HG02943 (cell line): ENCODE results near the gene CFL2.
"Not testable (repeated sequence)": the region's sequence is repeated elsewhere in the genome, so short reads cannot be mapped to it uniquely, and the experiment has no call there.

ENCODE experiments used
- ATAC-seq: cut with Tn5 transposase; IDR thresholded peaks from one replicate; pipeline ENCODE4 v1.9.1; 2021; ENCODE audit warnings: mild to moderate bottlenecking, low read depth, moderate library complexity; ENCODE audit not compliant: unreplicated experiment

The CFL2 gene

DNA sequence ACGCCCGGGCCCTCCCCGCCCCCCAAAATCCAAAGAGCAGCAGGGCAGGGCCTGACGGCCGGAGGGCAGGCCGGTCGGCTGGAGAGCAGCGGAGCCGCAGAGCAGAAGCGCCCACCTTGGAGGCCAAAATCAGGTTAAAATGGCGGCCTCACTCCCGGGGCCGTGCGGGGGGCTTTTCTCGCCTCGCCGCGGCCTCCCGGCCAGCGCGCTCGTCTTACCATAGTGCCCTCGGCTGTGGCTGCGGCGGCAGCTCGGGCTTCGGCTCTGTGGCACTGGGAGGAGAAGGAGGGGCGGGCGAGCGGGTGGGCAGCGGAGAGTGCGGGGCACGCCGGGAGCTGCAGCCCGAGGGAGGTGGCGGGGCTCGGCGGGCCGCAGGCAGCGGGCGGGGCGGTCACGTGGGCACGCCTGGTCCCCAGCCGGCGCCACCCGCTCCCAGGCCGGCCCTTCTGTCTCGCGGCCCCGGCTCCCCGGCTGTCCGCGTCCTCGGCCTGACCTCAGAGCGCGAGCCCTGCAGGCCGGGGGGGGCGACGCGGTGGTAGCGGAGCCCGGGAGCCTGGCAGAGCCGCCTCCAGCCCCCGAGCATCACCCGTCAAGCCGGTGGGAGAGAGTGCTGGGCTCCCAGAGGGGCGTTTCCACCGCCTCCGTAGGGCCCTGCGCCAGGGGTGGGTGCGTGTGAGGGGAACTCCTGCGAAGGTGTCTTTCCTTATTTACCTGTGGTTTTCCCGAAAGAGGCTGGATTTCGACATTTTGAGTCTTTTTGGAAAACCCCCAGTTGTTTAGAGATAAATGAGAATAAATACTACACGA is at the start of gene CFL2:
Gene CFL2 (minus strand): TSS at position 274 of the 807 bp plus-strand sequence. CDS start 53 bp downstream, at position 221.
- peak; percentile 82 for ATAC-seq

- ATAC-seq = no peak
These were observed 40.8 kb upstream of the CFL2 start for GRCh38 chr14:34755215-34755614.

DNA sequence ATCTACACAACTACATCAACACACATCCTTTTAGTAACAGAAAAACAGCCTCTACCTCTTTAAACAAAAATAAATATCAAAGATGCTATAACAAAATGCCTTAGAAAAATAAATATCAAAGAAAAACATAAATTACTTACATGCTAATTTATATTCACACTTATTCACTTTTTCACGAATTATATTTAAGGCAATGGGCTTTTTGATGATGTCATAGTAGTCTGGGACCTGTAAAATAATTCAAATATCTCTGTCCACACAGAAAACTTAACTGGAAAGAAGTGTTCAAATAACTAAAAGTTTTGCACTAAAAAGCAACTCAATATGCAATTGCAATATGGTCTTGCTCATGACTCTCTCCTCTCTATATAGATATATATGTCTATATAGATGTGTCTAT is 40.3 kb upstream of the CFL2 start:
- no peak for ATAC-seq

DNA sequence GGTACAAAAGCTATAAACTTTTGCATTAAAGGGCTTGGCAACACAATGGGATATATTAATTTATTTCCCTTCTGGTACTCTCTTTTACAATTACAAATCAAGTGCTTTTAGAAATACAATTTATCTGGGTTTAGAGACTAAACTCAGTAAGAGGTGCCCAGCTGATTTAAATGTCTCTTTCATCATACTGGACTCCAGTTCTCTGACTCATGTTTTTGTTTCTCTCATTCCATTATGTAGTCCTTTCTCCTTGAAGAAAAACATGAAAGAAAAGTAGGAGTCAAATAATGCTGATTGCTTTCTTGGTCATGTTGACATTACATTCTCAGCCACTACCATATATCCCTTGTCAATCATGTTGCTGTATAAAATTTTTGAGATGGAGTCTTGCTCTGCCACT is 36.3 kb upstream of the CFL2 start:
- no peak for ATAC-seq

GRCh38 chr14:34750233-34750632 is 35.8 kb upstream of the CFL2 start:
- no peak for ATAC-seq

GRCh38 chr14:34749408-34749807 is 35.0 kb upstream of the CFL2 start:
- no peak for ATAC-seq

DNA sequence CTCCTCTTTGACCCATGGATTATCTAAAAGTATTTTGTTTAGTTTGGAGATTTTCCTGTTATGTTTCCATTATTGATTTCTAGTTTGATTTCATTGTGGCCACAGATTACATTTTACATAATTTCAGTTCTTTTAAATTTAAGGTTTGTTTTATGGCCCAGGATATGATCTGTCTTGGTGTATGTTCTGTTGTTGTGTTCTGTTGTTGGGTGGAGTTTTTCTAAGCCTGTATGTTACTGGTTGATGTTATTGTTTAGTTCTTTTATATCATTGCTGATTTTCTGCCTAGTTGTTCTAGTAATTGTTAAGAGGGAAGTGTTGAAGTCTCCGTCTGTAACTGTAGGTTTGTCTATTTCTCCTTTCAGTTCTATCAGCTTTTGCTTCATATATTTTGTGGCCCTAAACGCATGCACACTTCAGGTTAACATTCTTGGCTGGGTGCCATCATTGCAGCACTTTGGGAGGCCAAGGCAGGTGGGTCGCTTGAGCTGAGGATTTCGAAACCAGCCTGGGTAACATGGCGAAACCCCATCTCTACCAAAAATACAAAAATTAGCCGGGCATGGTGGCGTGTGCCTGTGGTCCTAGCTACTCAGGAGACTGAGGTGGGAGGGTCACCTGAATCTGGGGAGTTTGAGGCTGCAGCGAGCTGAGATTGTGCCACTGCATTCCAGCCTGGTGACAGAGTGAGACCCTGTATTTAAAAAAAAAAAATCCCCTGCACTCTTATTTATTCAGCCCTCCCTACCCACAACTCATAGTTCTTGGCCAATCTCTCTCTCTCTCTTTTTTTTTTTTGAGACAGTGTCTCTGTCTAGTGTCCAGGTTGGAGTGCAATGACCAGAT is 28.1 kb upstream of the CFL2 start:
- no peak for ATAC-seq

- no peak for ATAC-seq
These were observed 27.4 kb upstream of the CFL2 start for GRCh38 chr14:34741840-34742239.

DNA sequence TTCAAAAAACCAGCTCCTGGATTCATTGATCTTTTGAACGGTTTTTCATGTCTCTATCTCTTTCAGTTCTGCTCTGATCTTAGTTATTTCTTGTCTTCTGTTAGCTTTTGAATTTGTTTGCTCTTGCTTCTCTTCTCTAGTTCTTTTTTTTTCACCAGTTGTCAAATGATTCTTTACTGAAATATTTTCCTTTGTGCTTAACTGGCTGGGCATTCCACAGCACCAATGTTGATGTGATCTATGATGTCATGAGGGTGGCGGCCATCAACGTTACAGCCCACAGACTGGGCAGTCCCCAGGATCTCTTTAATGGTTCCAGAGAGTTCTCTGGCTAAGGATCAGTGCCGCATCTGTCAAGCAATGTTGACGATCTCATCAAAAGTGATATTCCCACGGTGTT is 25.7 kb upstream of the CFL2 start:
- not testable (repeated sequence) for ATAC-seq

DNA sequence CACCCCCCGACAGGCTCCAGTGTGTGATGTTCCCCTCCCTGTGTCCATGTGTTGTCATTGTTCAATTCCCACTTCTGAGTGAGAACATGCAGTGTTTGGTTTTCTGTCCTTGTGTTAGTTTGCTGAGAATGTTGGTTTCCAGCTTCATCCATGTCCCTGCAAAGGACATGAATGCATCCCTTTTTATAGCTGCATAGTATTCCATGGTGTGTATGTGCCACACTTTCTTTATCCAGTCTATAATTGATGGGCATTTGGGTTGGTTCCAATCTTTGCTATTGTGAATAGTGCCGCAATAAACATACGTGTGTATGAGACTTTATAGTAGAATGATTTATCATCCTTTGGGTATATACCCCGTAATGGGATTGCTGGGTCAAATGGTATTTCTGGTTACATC is 22.7 kb upstream of the CFL2 start:
- not testable (repeated sequence) for ATAC-seq

DNA sequence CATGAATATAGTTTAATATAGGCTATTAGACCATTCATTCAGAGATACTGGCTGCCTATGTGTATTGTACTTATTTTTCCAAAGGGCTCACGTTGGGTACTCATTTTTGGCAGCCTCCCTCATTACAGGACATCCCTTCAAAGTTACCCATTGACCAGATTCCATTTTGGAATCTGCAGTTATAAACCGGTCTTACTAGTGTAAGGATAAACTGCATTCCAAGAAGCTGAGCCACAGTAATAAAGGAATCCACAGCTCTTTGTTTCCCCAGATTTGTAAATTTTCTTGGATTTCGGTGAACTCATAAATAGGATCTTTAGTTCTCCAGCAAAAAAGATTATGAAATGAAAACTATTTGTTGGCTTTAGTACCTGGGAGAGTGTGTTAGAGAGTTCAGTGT is 18.9 kb upstream of the CFL2 start:
- no peak for ATAC-seq

DNA sequence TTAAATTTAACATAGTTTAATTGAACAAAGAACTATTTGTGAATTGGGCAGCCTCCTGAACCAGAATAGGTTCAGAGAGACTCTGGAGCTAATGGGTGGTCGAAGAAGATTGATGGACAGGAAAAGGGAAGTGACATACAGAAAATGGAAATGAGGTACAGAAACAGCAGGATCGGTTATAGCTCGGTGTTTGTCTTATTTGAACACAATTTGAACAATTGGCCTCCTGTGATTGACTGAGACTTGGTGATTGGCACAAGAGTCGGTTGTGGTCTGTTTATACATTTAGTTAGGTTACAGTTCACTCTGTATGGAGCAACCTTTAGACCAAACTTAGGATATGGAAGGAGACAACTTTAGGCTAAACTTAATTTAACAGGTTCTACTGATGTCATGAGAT is 18.4 kb upstream of the CFL2 start:
- ATAC-seq = no peak

DNA sequence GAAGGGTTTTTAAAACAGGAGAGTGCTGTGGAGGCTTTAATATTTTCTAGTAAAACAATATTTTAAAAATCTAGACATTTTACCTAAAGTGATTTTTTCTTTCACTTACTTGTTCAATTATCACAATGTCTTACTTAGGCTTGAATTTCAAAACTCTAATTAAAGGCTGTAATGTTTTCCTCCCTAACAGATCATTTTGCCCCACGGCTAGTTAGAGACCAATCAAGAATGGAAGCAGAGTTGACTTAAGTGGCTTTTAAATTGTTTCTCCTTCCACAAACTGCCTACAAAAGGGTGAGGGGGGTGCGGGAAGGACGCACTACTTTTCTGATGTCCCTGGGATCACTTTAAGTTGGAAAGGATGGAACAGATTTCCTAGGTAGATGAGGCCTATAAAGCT is 9.5 kb upstream of the CFL2 start:
- ATAC-seq = no peak

GRCh38 chr14:34722723-34723545 is 8.5 kb upstream of the CFL2 start:
- no peak for ATAC-seq

GRCh38 chr14:34721129-34721528 is 6.7 kb upstream of the CFL2 start:
- ATAC-seq = no peak

GRCh38 chr14:34718750-34719304 is 4.4 kb upstream of the CFL2 start:
- no peak for ATAC-seq

- no peak for ATAC-seq
These were observed 902 bp upstream of the CFL2 start for GRCh38 chr14:34715127-34715863.

GRCh38 chr14:34713681-34714319 is 593 bp downstream of the CFL2 start:
- ATAC-seq = peak; percentile 5

- ATAC-seq = no peak
These were observed 1.2 kb downstream of the CFL2 start for GRCh38 chr14:34713122-34713680.
